ENCODE measurements around the gene EEFSEC.

Gene EEFSEC

GRCh38 chr3:128280481-128281052 is 127.3 kb downstream of the EEFSEC start:
- DNase-seq (ENCODE audit: low spot score): no peak
- no peak for TF ChIP-seq CTCF (IDR thresholded peaks at IDR 0.05; ENCODE audit: extremely low read depth, missing control alignments)

GRCh38 chr3:128281056-128281455 is 127.8 kb downstream of the EEFSEC start:
- no peak for TF ChIP-seq CTCF (IDR thresholded peaks at IDR 0.05; ENCODE audit: extremely low read depth, missing control alignments)
- DNase-seq (ENCODE audit: low spot score): no peak

- TF ChIP-seq CTCF (IDR thresholded peaks at IDR 0.05; ENCODE audit: extremely low read depth, missing control alignments): no peak
- no peak for DNase-seq (ENCODE audit: low spot score)
Measured at GRCh38 chr3:128281461-128282367, 128.4 kb downstream of the EEFSEC start.

- no peak for DNase-seq (ENCODE audit: low spot score)
- no peak for TF ChIP-seq CTCF (IDR thresholded peaks at IDR 0.05; ENCODE audit: extremely low read depth, missing control alignments)
Measured at GRCh38 chr3:128282380-128283196, 129.3 kb downstream of the EEFSEC start.

GRCh38 chr3:128283421-128283820 is 130.1 kb downstream of the EEFSEC start:
- no peak for DNase-seq (ENCODE audit: low spot score)
- TF ChIP-seq CTCF (IDR thresholded peaks at IDR 0.05; ENCODE audit: extremely low read depth, missing control alignments): no peak

GRCh38 chr3:128285042-128285966 is 132.0 kb downstream of the EEFSEC start:
- no peak for TF ChIP-seq CTCF (IDR thresholded peaks at IDR 0.05; ENCODE audit: extremely low read depth, missing control alignments)
- no peak for DNase-seq (ENCODE audit: low spot score)

All from GM20000 (cell line).